SHP77 treated with DMSO at 0.1 percent for 48 hours (cell line): Measurements from ENCODE around the gene RNF215.

Source experiments
- DNase-seq: peaks from one replicate; lab custom pipeline; 2025; lab: John Stamatoyannopoulos, UW

RNF215 gene

GRCh38 chr22:30386960-30387827 is at the start of gene RNF215:
TSS of gene RNF215 (minus strand) at chr22:30387411. CDS start at chr22:30387313, 98 bp downstream.
- DNase-seq, result no peak

DNA sequence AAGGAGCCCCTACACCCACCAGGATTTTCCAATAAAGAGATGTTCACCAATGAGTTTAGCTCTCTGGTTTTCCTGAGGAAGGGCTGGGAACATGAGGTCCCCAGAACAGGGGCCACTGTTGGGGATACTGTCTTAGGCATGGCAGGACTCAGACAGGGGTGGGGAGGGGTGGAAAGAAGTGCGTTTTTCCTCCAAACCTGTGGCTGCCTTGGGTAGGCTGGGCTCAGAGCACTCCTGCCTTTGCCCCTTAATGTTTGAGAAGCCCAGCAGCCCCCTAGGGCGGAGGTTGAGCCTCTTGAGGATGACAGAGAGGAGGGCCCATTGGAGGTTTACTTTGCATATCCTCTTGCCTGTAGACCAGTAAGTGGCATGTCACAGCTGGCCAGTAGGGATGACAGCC is 49.0 kb upstream of the RNF215 start:
- DNase-seq, result no peak

GRCh38 chr22:30435674-30436126 is 48.5 kb upstream of the RNF215 start:
- DNase-seq, result no peak

GRCh38 chr22:30434843-30435242 is 47.6 kb upstream of the RNF215 start:
- DNase-seq, result no peak

GRCh38 chr22:30433773-30434172 is 46.6 kb upstream of the RNF215 start:
- no peak for DNase-seq

DNA sequence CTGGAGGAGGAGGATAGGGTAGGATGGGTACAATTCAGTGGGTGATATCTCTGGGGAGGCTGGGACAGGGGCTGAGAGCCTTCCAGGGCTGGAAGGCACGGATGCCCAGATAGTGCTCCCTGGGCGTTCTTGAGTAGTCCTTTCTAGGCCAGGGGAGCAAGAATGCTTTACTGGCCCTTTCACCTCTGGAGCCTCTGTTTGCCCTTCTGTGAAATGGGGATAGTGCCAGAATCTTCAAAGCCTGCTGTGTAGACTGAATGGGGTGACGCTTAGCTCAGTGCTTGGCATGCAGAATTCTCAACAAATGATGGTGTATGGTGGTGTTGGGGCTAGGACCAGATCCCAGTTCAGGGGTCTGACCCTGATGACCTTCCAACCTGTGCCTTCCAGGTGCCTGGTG is 46.0 kb upstream of the RNF215 start:
- DNase-seq, result no peak

GRCh38 chr22:30432520-30432919 is 45.3 kb upstream of the RNF215 start:
- no peak for DNase-seq

DNA sequence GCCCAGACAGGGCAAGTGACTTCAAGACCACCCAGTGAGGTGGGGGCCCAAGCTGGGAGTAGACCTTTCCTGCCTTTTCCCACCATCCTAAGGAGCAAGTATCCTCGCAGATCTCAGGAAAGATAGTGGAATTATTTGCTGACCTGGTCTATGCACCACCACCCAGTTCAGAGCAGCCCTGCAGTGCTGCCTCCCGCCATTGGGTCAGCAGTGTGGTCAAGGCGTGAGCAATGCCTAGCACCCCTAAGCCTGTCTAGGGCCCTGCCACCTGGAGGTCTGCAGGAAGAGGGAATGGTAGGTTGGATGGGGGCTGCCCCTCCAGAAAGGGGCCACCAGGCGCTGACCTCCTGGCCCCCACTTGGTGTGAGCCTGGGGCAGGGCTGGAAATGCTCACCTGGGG is 44.9 kb upstream of the RNF215 start:
- no peak for DNase-seq

DNA sequence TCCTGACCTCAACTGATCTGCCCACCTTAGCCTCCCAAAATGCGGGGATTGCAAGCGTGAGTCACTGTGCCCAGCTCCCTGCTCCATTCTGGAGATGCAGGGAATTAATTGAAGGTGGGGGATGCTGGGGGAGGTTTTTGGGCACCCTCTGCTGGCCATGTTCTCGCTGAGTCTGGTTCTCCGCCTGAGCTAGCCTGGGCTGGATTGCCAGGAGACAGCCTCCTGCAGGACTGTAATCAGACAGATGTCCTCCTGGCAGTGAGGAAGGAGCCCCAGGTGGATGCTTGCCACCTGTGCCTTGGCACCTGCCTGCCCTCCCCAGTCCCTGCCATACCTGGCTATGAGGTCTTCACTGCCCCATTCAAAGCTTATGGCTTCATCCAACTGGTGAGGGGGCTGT is 43.7 kb upstream of the RNF215 start:
- DNase-seq, result no peak

GRCh38 chr22:30429887-30430286 is 42.7 kb upstream of the RNF215 start:
- DNase-seq, result no peak

GRCh38 chr22:30427871-30428270 is 40.7 kb upstream of the RNF215 start:
- no peak for DNase-seq

GRCh38 chr22:30426388-30427353 is 39.5 kb upstream of the RNF215 start:
- DNase-seq, result peak; percentile 54

GRCh38 chr22:30425616-30426387 is 38.6 kb upstream of the RNF215 start, which contains the start of gene MTFP1:
TSS of gene MTFP1 (plus strand) at chr22:30425768. CDS start at chr22:30425880, 112 bp downstream.
- DNase-seq, result peak; percentile 42

- no peak for DNase-seq
These were observed 38.1 kb upstream of the RNF215 start for GRCh38 chr22:30425327-30425615.

GRCh38 chr22:30424534-30425326 is 37.5 kb upstream of the RNF215 start:
- DNase-seq, result no peak

DNA sequence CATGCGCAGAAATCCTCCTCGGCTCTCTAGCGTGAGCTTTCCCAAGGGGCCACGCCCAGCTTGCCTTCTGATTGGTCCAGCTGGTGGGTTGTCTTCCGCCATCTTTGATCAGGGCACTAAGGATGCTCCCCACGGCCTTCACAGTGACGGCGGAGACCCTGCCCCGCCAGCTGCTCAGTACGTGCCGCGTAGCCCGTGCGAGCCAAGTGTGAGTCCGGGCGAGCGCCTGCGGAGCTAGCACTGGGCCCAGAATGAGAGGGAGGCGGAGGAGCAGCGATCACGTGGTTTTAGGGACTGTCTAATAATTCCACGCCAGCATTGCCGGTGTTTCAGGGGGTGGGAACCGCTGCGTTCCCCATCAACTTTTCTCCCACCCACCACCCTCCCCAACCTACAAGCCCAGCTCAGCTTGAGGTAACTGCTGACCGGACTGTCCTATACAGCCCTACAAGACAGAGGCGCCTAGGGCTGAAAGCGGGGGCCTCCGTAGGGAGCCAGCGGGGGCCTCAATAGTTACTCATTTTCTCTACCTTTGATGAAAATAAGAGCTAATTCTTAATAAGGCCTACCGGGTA is 36.8 kb upstream of the RNF215 start:
- DNase-seq, result peak; percentile 98

- DNase-seq, result no peak
These were observed 36.2 kb upstream of the RNF215 start for GRCh38 chr22:30423301-30423958.

GRCh38 chr22:30422481-30423300 is 35.5 kb upstream of the RNF215 start:
- no peak for DNase-seq
